GM21619 (cell line): Measurements from ENCODE around the gene WNK2.

ENCODE experiments used
- ATAC-seq: cut with Tn5 transposase; IDR thresholded peaks from one replicate; pipeline ENCODE4 v1.9.1; 2021; ENCODE audit not compliant: unreplicated experiment

The WNK2 gene

DNA sequence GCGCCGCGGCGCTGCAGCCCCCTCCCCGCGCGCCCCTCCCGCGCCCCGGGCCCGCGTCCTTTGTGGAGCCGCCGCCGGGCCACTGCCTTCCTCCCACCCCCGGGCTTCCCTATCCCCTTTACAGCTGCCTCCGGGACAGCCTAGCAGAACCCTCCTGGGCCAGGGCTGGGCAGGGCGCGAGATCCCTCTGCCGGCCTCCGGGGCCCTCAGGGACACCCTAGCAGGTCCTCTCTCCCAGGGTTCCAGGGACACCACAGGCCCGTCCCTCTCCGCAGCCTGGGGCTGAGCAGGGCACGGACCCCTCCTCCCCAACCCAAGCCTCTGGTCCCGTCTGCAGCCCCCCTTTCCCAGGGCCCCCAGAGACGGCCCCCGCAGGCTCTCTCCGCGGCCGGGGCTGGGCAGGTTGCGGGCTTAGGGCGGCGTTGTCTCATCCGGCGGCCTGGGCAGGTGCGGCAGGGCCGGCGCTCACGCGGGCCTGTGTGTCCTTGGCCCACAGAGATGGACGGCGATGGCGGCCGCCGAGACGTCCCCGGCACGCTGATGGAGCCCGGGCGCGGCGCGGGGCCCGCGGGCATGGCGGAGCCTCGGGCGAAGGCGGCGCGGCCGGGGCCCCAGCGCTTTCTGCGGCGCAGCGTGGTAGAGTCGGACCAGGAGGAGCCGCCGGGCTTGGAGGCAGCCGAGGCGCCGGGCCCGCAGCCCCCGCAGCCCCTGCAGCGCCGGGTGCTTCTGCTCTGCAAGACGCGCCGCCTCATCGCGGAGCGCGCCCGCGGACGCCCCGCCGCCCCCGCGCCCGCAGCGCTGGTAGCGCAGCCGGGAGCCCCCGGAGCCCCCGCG lies 710 bp downstream of the WNK2 start:
- ATAC-seq = no peak

DNA sequence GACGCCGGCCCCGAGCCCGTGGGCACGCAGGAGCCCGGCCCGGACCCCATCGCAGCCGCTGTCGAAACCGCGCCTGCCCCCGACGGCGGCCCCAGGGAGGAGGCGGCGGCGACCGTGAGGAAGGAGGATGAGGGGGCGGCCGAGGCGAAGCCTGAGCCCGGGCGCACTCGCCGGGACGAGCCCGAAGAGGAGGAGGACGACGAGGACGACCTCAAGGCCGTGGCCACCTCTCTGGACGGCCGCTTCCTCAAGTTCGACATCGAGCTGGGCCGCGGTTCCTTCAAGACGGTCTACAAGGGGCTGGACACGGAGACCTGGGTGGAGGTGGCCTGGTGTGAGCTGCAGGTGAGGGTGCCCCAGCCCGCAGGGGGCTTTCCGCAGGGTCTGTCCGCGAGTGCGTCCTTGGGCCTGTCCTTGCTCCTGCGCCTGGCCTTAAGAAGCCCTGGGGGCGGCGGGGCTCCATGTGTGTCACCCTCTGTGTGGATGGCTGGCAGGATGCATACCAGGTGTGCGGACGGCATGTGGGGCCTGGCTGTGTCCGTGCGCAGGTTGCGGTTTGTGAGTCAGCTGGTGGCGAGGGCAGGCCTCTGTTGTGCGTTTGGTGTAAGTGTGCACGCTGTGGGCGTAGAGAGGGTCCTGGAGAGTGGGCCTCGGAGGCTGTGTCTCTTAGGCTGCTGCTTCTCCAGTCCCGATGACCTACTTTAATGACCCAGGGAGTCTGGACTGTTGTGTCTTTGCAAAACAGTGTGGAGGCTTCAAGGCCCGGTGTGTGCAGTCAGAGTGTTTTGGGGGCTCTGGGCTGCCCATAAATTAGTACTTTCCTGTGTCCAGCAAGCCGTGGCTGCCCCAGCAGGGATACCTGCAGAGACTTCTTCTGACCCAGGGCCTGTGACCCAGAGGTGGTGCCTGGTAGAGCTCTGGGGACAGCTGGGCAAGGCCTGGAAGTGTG lies 1.6 kb downstream of the WNK2 start:
- no peak for ATAC-seq

DNA sequence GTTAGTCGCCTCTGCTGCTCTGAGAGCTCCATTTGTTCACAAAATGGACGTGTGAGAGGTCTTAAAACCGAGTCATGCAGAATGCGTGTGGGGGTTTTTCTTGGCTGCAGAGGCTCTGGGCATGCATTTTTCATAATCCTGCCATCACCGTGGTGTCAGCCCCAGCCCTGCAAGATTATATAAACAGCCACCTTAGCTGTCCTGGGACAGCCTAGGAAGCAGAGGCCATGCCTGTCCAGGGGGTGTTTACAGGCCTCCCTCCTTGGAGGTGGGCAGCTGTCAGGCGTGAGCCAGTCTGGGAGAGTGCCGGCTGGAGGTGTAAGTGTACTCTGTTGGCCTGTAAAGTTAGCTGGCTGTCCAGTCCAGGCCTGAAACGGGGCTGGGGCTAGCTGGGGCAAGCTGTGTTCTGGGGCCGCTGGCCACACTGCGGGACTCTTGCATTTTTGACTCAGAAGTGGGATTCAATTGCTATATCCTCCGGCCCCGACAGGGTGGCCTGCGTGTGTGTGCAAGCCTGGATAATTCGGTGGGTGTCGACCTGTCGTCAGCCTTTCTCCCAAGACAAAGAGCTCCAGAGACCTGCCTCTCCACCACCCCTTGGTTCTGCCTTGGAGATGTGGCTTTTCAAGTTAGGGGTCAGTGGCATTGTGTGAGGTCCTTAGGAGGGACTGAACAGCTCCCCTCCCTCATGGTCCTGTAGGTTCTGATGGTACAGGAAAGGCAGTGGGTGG lies 2.4 kb downstream of the WNK2 start:
- ATAC-seq = no peak

DNA sequence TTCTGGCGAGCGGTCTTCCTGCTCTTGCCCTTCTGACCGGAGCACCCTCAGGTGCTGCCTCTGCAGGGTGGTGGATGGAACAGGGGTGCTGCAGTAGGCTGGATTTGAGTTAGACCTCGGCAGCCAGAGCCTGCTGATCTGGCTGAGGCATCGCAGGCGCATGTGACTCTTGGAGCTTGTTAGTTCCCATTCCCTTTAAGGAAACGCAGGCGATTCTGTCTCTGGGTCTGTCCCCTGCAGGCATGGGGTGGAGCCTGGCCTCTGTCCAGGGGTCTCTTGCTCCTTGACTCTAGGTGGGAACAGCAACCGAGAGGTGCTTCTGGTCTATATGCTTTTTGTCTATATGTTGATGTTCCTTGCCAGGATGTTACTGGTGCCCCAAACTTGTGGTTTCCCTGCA lies 3.1 kb downstream of the WNK2 start:
- ATAC-seq = no peak

- ATAC-seq = no peak
Measured at GRCh38 chr9:93187574-93187973, 3.6 kb downstream of the WNK2 start.

DNA sequence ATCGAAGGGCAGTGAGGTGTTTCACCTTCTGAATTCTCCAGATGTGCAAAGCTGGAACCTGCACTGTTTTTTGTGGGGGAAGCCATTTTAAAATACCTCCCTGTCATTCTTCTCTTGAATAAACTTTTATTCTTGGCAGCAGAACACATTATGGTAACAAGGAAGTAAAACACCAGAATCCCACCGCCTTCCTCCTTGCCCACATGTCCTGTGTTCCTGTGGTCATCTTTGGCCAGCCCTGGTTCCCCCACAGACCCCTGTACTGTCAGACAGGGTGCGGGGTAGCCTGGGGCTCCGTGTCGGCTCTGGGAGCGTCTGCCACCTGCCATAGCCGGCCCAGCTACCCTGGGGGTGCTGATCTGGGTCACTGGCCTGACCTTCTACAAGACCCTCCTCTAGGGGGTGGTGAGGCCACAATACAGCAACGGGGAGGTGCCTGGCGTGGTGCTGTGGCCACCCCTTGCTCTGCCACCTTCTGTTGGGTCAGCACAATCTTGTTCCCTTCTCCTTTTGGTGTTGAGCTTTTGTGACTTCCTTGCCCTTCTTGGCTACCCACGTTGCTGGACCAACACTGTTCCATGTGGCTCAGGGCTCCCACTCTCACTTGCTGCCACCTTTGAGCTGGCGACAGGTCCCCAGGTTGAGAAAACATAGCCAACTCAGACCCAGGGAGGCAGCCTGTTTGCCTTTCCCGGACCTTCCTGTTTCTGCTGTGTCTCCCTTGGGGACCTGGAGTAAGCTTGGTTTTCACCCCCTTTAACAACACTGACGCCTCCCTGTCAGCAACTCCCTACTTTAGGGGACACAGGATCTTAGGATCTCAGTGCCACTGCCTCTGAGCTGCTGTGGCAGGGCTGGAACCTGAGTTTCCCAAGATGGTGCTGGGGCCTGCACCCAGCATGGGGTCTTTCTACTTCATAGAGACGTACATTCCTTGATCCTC lies 4.8 kb downstream of the WNK2 start:
- ATAC-seq = no peak

DNA sequence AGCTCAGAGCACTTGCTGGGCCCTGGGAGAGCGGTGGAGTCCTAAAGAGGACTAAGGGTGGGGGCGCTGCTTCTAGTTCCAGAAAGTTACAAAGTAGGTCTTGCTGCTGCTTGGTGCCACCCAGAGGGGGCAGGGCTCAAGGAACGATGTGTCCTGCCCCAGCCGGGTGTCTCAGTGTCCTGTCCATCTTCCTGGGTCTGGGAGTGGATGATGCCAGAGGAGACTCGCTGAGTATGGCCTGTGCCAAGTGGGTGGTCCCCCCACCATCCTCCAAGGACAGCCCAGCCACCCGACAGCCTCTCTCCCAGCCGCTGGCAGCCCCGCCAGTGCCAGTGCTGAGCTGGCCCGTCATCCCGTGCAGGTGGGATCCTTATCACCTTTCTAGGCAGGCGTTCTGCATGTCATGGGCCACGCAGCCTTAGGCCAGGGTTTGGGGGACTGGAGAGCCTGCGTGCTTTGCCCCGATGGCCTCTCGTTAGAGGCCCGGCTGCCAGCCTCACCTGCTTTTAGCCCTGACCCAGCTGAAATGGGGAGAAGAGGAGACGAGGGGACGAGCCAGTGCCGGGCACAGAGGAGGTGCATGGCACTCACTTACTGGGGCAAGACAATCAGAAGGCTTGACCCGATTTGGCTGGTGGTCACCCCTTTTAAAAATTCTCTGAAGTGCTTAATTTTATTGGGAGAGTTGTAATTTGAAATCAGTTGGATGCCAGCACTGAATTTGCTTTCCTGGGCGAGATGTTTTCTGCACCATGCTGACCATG lies 5.6 kb downstream of the WNK2 start:
- ATAC-seq = no peak

- ATAC-seq = no peak
Measured at GRCh38 chr9:93190133-93190525, 6.2 kb downstream of the WNK2 start.

GRCh38 chr9:93190656-93191353 lies 6.9 kb downstream of the WNK2 start:
- ATAC-seq = no peak

GRCh38 chr9:93191354-93191660 lies 7.4 kb downstream of the WNK2 start:
- no peak for ATAC-seq

GRCh38 chr9:93192721-93193387 lies 8.9 kb downstream of the WNK2 start:
- no peak for ATAC-seq

- no peak for ATAC-seq
Measured at GRCh38 chr9:93193388-93194220, 9.7 kb downstream of the WNK2 start.

GRCh38 chr9:93194221-93194625 lies 10.3 kb downstream of the WNK2 start:
- no peak for ATAC-seq

GRCh38 chr9:93194641-93195040 lies 10.7 kb downstream of the WNK2 start:
- ATAC-seq = no peak

- no peak for ATAC-seq
Measured at GRCh38 chr9:93196096-93197055, 12.4 kb downstream of the WNK2 start.

DNA sequence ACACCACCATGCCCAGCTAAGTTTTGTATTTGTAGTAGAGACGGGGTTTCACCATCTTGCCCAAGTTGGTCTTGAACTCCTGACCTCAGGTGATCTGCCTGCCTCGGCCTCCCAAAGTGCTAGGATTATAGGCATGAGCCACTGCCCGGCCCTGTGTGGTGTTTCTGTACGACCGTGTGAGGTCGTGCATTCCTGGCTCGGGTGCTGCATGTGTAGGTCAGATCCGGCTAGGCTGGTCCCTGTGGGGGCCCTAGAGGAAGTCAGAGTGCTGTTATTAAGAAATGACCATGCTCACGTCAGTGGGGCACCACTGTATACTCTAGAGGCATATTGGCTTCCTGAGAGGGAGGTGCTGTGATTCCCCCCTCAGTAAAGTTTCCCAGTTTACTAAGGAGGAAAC lies 13.7 kb downstream of the WNK2 start:
- no peak for ATAC-seq
